H1 (cell line): ENCODE results near the gene ADGRL4. TPM values are rescaled to one million over a fixed set of nuclear protein-coding genes. Genes with fewer than 3 reads are reported as not detected.

Experiments
- CTCF ChIA-PET: fragments of 300-600 bp; sonication (Branson Sonifier 250); formaldehyde crosslinking; loops from one replicate; lab custom pipeline; 2021; ENCODE audit not compliant: partially characterized antibody; lab: Charles Lee
- POLR2A ChIA-PET: fragments of 300-600 bp; sonication (Branson Sonifier 250); formaldehyde crosslinking; loops from one replicate; lab custom pipeline; 2021; ENCODE audit warnings: inconsistent platforms; ENCODE audit not compliant: partially characterized antibody; lab: Charles Lee
- DNase-seq, 2 experiments: peaks; one replicate each; pipeline versions ENCODE4 v3.0.0 to v3.0.0-alpha.2; 2010 to 2022; ENCODE audit warnings: low spot score in 2 of 2, low read depth in 1 of 2, mixed read lengths in 1 of 2
- FAIRE-seq: peaks from 2 replicates; lab custom pipeline; 2011; peaks lifted over from hg19 to GRCh38; lab: Jason Lieb, UNC
- H2AFZ ChIP-seq: 2 replicates; pipeline ENCODE4 v1.8.1; 2012; ENCODE audit warnings: low read length, inconsistent platforms
- H2AK5ac ChIP-seq: 2 replicates; pipeline ENCODE4 v1.6.1; 2013; ENCODE audit warnings: low read depth, low read length
- H2BK120ac ChIP-seq: replicated peaks from 2 replicates; pipeline ENCODE3; 2013; ENCODE audit warnings: low read depth, low read length, inconsistent platforms
- H2BK12ac ChIP-seq: 2 replicates; pipeline ENCODE4 v1.6.1; 2013; ENCODE audit warnings: low read depth, low read length
- H2BK15ac ChIP-seq: 2 replicates; pipeline ENCODE4 v1.6.1; 2013; ENCODE audit warnings: low read length
- H2BK20ac ChIP-seq: 2 replicates; pipeline ENCODE4 v1.6.1; 2013; ENCODE audit warnings: low read length
- H2BK5ac ChIP-seq: 2 replicates; pipeline ENCODE4 v1.6.1; 2013; ENCODE audit warnings: low read depth, low read length
- H3K14ac ChIP-seq: 2 replicates; pipeline ENCODE4 v1.6.1; 2013; ENCODE audit warnings: inconsistent platforms; ENCODE audit not compliant: insufficient read length
- H3K18ac ChIP-seq: 2 replicates; pipeline ENCODE4 v1.6.1; 2013; ENCODE audit warnings: low read length; ENCODE audit errors: extremely low read depth
- H3K23ac ChIP-seq: 2 replicates; pipeline ENCODE4 v1.6.1; 2013; ENCODE audit warnings: inconsistent platforms; ENCODE audit not compliant: insufficient read length
- H3K23me2 ChIP-seq: 2 replicates; pipeline ENCODE4 v1.6.1; 2013; ENCODE audit warnings: low read depth, low read length
- H3K27ac ChIP-seq: 2 replicates; pipeline ENCODE4 v1.6.1; 2011; ENCODE audit warnings: low read depth, low read length, inconsistent platforms
- H3K27me3 ChIP-seq, 4 experiments: replicated peaks in 1 of 4; 1 replicate in 1 of 4; 2 replicates in 3 of 4; pipeline versions ENCODE4 v1.6.1 to v1.8.1; 2011 to 2013; ENCODE audit warnings: low read length in 3 of 4, mild to moderate bottlenecking in 3 of 4, inconsistent platforms in 2 of 4, mixed read lengths in 2 of 4, moderate library complexity in 1 of 4; ENCODE audit not compliant: control insufficient read depth in 3 of 4, insufficient read depth in 3 of 4; ENCODE audit errors: extremely low read depth in 1 of 4
- H3K36me3 ChIP-seq, 4 experiments: 2 replicates each; pipeline versions ENCODE4 v1.6.1 to v1.8.1; 2011 to 2013; ENCODE audit warnings: mild to moderate bottlenecking in 4 of 4, low read length in 3 of 4, moderate library complexity in 2 of 4, control low read depth in 1 of 4, inconsistent platforms in 1 of 4; ENCODE audit not compliant: insufficient read depth in 4 of 4, control insufficient read depth in 2 of 4
- H3K4ac ChIP-seq: replicated peaks from 2 replicates; pipeline ENCODE3; 2013; ENCODE audit warnings: low read length, low read depth, mixed read lengths, inconsistent platforms; ENCODE audit not compliant: insufficient read length
- H3K4me1 ChIP-seq, 4 experiments: replicated peaks in 1 of 4; 1 replicate in 1 of 4; 2 replicates in 3 of 4; pipeline versions ENCODE4 v1.6.1 to v1.8.1; 2011 to 2013; ENCODE audit warnings: low read length in 3 of 4, inconsistent platforms in 2 of 4, mixed read lengths in 1 of 4; ENCODE audit not compliant: insufficient read depth in 4 of 4, control insufficient read depth in 3 of 4
- H3K4me2 ChIP-seq, 2 experiments: 2 replicates each; pipeline versions ENCODE4 v1.6.1 to v1.8.1; 2011 to 2013; ENCODE audit warnings: low read depth in 2 of 2, low read length in 2 of 2, control low read depth in 1 of 2, inconsistent platforms in 1 of 2, mild to moderate bottlenecking in 1 of 2; ENCODE audit not compliant: insufficient read depth in 1 of 2
- H3K4me3 ChIP-seq, 4 experiments: fragments of 200-600, 300-600 bp in 1 of 4; sonication (generic), shearing (Covaris generic), sonication (Bioruptor Twin) in 1 of 4; 2 replicates each; pipeline versions ENCODE4 v1.5.1 to v1.8.1; 2011 to 2016; ENCODE audit warnings: low read length in 4 of 4, low read depth in 3 of 4, control low read depth in 2 of 4, inconsistent platforms in 2 of 4, mild to moderate bottlenecking in 2 of 4, mixed read lengths in 1 of 4, moderate library complexity in 1 of 4; ENCODE audit not compliant: insufficient read depth in 2 of 4; ENCODE audit errors: extremely low read depth in 1 of 4
- H3K56ac ChIP-seq: replicated peaks from 2 replicates; pipeline ENCODE3; 2013; ENCODE audit warnings: low read depth, mild to moderate bottlenecking, mixed read lengths, low read length, inconsistent platforms; ENCODE audit not compliant: insufficient read length
- H3K79me1 ChIP-seq: 2 replicates; pipeline ENCODE4 v1.6.1; 2013; ENCODE audit warnings: low read depth, low read length, control low read depth
- H3K79me2 ChIP-seq, 2 experiments: 2 replicates each; pipeline versions ENCODE4 v1.6.1 to v1.8.1; 2012 to 2013; ENCODE audit warnings: low read length in 2 of 2, mild to moderate bottlenecking in 2 of 2, inconsistent platforms in 1 of 2; ENCODE audit not compliant: insufficient read depth in 2 of 2, control insufficient read depth in 1 of 2
- H3K9ac ChIP-seq, 4 experiments: replicated peaks in 1 of 4; 1 replicate in 1 of 4; 2 replicates in 3 of 4; pipeline versions ENCODE4 v1.6.1 to v1.8.1; 2011 to 2013; ENCODE audit warnings: low read depth in 3 of 4, low read length in 3 of 4, control low read depth in 2 of 4, mild to moderate bottlenecking in 2 of 4, moderate library complexity in 2 of 4, inconsistent platforms in 1 of 4; ENCODE audit errors: extremely low read depth in 1 of 4
- H3K9me3 ChIP-seq, 2 experiments: 2 replicates each; pipeline versions ENCODE4 v1.6.1 to v1.8.1; 2012 to 2013; ENCODE audit warnings: mild to moderate bottlenecking in 2 of 2, moderate library complexity in 2 of 2, control low read depth in 1 of 2, inconsistent platforms in 1 of 2, low read depth in 1 of 2, low read length in 1 of 2, mixed read lengths in 1 of 2; ENCODE audit not compliant: insufficient read depth in 2 of 2
- H4K20me1 ChIP-seq, 2 experiments: replicated peaks in 1 of 2; 2 replicates each; pipeline versions ENCODE3 to v1.8.1; 2011 to 2013; ENCODE audit warnings: inconsistent platforms in 2 of 2, low read length in 2 of 2, mild to moderate bottlenecking in 1 of 2; ENCODE audit not compliant: insufficient read depth in 2 of 2, control insufficient read depth in 1 of 2
- H4K5ac ChIP-seq: 2 replicates; pipeline ENCODE4 v1.6.1; 2013; ENCODE audit warnings: low read length, low read depth, mixed read lengths, inconsistent platforms; ENCODE audit not compliant: insufficient read length
- H4K8ac ChIP-seq: 2 replicates; pipeline ENCODE4 v1.8.0; 2013; ENCODE audit warnings: mild to moderate bottlenecking, moderate library complexity, low read length, inconsistent platforms; ENCODE audit not compliant: insufficient read depth; ENCODE audit errors: extremely low read depth
- H4K91ac ChIP-seq: replicated peaks from 2 replicates; pipeline ENCODE3; 2013; ENCODE audit warnings: low read length, mixed read lengths, inconsistent platforms; ENCODE audit not compliant: insufficient read length
- ATF2 ChIP-seq: IDR thresholded peaks from 2 replicates; pipeline ENCODE4 v1.6.1; 2012; ENCODE audit warnings: low read length, inconsistent platforms
- CTCF ChIP-seq, 3 experiments: IDR thresholded peaks; 1 replicate in 2 of 3; 2 replicates in 1 of 3; pipeline versions ENCODE4 v1.5.1 to v1.6.1; 2011; ENCODE audit warnings: low read length in 3 of 3, mild to moderate bottlenecking in 3 of 3, inconsistent platforms in 2 of 3, low read depth in 1 of 3, moderate library complexity in 1 of 3; ENCODE audit not compliant: insufficient read depth in 1 of 3; ENCODE audit errors: control extremely low read depth in 1 of 3
- RAD21 ChIP-seq, 2 experiments: IDR thresholded peaks in 1 of 2; conservative IDR thresholded peaks in 1 of 2; 2 replicates each; pipeline ENCODE4 v1.6.1; 2011; ENCODE audit warnings: low read depth in 2 of 2, low read length in 2 of 2, improper control_type of control experiment in 1 of 2, inconsistent platforms in 1 of 2, mild to moderate bottlenecking in 1 of 2, moderate library complexity in 1 of 2
- YY1 ChIP-seq: IDR thresholded peaks from 2 replicates; pipeline ENCODE4 v1.6.1; 2011; ENCODE audit warnings: low read depth, mild to moderate bottlenecking, low read length
- WGBS, 2 experiments: shearing (Covaris generic) in 1 of 2; methylation state at CpG; one replicate each; pipeline versions ENCODE4 v1.1.6 to v1.1.7; 2013 to 2015; ENCODE audit warnings: low lambda C conversion rate in 2 of 2, mixed read lengths in 2 of 2, inconsistent platforms in 1 of 2, low coverage in 1 of 2, missing lambda C conversion rate in 1 of 2; ENCODE audit not compliant: insufficient replicate concordance in 2 of 2, insufficient coverage in 1 of 2, insufficient read length in 1 of 2; ENCODE audit errors: extremely low coverage in 1 of 2, missing lambda C conversion rate in 1 of 2; 5-methylcytosine and 5-hydroxymethylcytosine counted together
- polyA plus RNA-seq, 7 experiments: library from polyadenylated mRNA; depleted of rRNA in 3 of 7; stranded (reverse) in 5 of 7; unstranded in 2 of 7; fragments of >200 nt in 5 of 7; fragments of 200-250 nt in 2 of 7; gene quantifications; 1 replicate in 5 of 7; 2 replicates in 1 of 7; 4 replicates in 1 of 7; pipeline versions ENCODE4 v1.2.1 to v1.2.3, GENCODE V29; 2011 to 2013; ENCODE audit warnings: missing spikeins in 2 of 7, mixed read lengths in 2 of 7
- total RNA-seq: library from RNA; stranded (reverse); fragmentation: NEBNext Ultra II Directional; extraction: Animal tissue kit (Norgen Biotek cat#: 25700); gene quantifications from 2 replicates; pipeline ENCODE4 v1.2.1, GENCODE V29; 2021

ADGRL4 gene
- total and polyA plus RNA-seq, 2 of the 8 experiments (the other 6 are each of a cell fraction or from before 2014, with no cell fraction given) = 0.60 to 0.97 TPM

GRCh38 chr1:79044974-79045650 is 38.6 kb upstream of the ADGRL4 start:
- Histone ChIP-seq H2BK5ac (no peak overlapping the region), H3K9ac (no peak overlapping the region), H4K8ac (no peak overlapping the region), H4K20me1 (no peaks in the 10 kb centered on the region), H4K91ac (no peak overlapping the region), H2BK120ac (no peak overlapping the region), H2AFZ (peak overlapping the region; percentile 65), H2AK5ac (no peak overlapping the region), H4K5ac (no peak overlapping the region), H3K79me2 (no peaks in the 10 kb centered on the region), H2BK12ac (no peak overlapping the region), H3K4me2 (no peak overlapping the region), H3K56ac (no peak overlapping the region), H3K18ac (no peak overlapping the region), H3K27ac (no peak overlapping the region), H3K36me3 (no peaks in the 10 kb centered on the region), H2BK15ac (no peak overlapping the region), H3K14ac (no peak overlapping the region), H3K4me1 (no peaks in the 10 kb centered on the region), H3K27me3 (no peaks in the 10 kb centered on the region), H3K4me3 (no peak overlapping the region), H3K79me1 (no peaks in the 10 kb centered on the region), H2BK20ac (no peak overlapping the region), H3K4ac (no peak overlapping the region), H3K23me2 (no peaks in the 10 kb centered on the region), H3K23ac (no peak overlapping the region), H3K9me3 (no peaks in the 10 kb centered on the region)
- TF ChIP-seq RAD21 (IDR thresholded peaks at IDR 0.05 in 1 of 2, conservative IDR thresholded peaks at IDR 0.05 in 1 of 2; ENCODE audit: low read depth in 2 of 2, low read length in 2 of 2) = peak; percentile 55 to 62
- TF ChIP-seq CTCF (IDR thresholded peaks at IDR 0.05; ENCODE audit: control extremely low read depth in 1 of 3, insufficient read depth in 1 of 3, low read depth in 1 of 3, low read length in 3 of 3) = peak; percentile 17 to 56 (median 54)
- TF ChIP-seq YY1 = 0 out of 2 replicates have a peak, but pooled peaks have one; percentile 43
- TF ChIP-seq ATF2 = no peak
- ChIA-PET POLR2A (interaction anchor here (1.2 kb wide), 1 partner anchor 204 kb away, joined by 3 read pairs; no protein-coding TSS in a partner anchor), CTCF (interaction anchor here (0.9 to 2.1 kb wide), 8 partner anchors 10 to 209 kb away, joined by 3 to 8 read pairs (median 4); partner anchors contain the start of gene ADGRL4)
- 83% methylated on average over 18 of the region's 18 CpGs; no CpG with 5 or more reads in 1 of the 2 experiments for WGBS, 2 experiments
- FAIRE-seq = peak; percentile 60
- DNase-seq = peak; percentile 19 to 49
